IMR-90 (cell line): ENCODE measurements around the gene COPZ1.

ENCODE experiments used
- BHLHE40 ChIP-seq: fragments of 150-350 bp; IDR thresholded peaks from 2 replicates; pipeline ENCODE4 v1.6.1; 2016; ENCODE audit warnings: mild to moderate bottlenecking, low read depth, low read length
- CTCF ChIP-seq: conservative IDR thresholded peaks from 2 replicates; pipeline ENCODE4 v1.5.1; 2012; ENCODE audit warnings: mild to moderate bottlenecking, low read depth, low read length, improper control_type of control experiment
- FOS ChIP-seq: fragments of 150-350 bp; IDR thresholded peaks from 2 replicates; pipeline ENCODE4 v1.6.1; 2016; ENCODE audit warnings: low read depth, low read length
- MAFK ChIP-seq: IDR thresholded peaks from 2 replicates; pipeline ENCODE4 v1.6.1; 2012; ENCODE audit warnings: low read depth, low read length, improper control_type of control experiment
- MAZ ChIP-seq: IDR thresholded peaks from 2 replicates; pipeline ENCODE4 v1.6.1; 2012; ENCODE audit warnings: low read depth, mild to moderate bottlenecking, low read length, improper control_type of control experiment, moderate library complexity, borderline replicate concordance
- POLR2A ChIP-seq: IDR thresholded peaks from 2 replicates; pipeline ENCODE4 v1.6.1; 2012; ENCODE audit warnings: mild to moderate bottlenecking, low read depth, low read length
- RFX5 ChIP-seq: IDR thresholded peaks from 2 replicates; pipeline ENCODE4 v1.8.0; 2012; ENCODE audit warnings: low read depth, mild to moderate bottlenecking, low read length, moderate library complexity

- TF ChIP-seq CTCF (no peak), POLR2A (no peak), BHLHE40 (no peak), MAZ (no peak), MAFK (no peak), FOS (no peak), RFX5 (no peak)
These were observed 26.4 kb downstream of the COPZ1 start for GRCh38 chr12:54351341-54351740.
